Glutamatergic neuron (in vitro differentiated cells): ENCODE measurements around the gene OLFM2. TPM values are rescaled to one million over a fixed set of nuclear protein-coding genes. Genes with fewer than 3 reads are reported as not detected.
"Not testable (repeated sequence)": the region's sequence is repeated elsewhere in the genome, so short reads cannot be mapped to it uniquely, and the experiment has no call there.

Source experiments
- DNase-seq: peaks from one replicate; pipeline ENCODE4 v3.0.0; 2022
- H3K27ac Mint-ChIP-seq: one replicate; pipeline ENCODE4 v1.8.0; 2020; ENCODE audit warnings: mild to moderate bottlenecking, mixed read lengths, inconsistent platforms; ENCODE audit not compliant: unreplicated experiment
- H3K27me3 Mint-ChIP-seq: one replicate; pipeline ENCODE4 v1.8.0; 2020; ENCODE audit warnings: mild to moderate bottlenecking, moderate library complexity, mixed read lengths, inconsistent platforms; ENCODE audit not compliant: unreplicated experiment
- H3K36me3 Mint-ChIP-seq: one replicate; pipeline ENCODE4 v1.8.0; 2020; ENCODE audit warnings: mild to moderate bottlenecking, mixed read lengths, inconsistent platforms; ENCODE audit not compliant: unreplicated experiment
- H3K4me1 Mint-ChIP-seq: one replicate; pipeline ENCODE4 v1.8.0; 2020; ENCODE audit warnings: mild to moderate bottlenecking, low read depth, mixed read lengths, inconsistent platforms; ENCODE audit not compliant: unreplicated experiment
- H3K4me3 Mint-ChIP-seq: one replicate; pipeline ENCODE4 v1.8.0; 2020; ENCODE audit warnings: mild to moderate bottlenecking, mixed read lengths, inconsistent platforms; ENCODE audit not compliant: unreplicated experiment
- H3K9me3 Mint-ChIP-seq: one replicate; pipeline ENCODE4 v1.8.0; 2020; ENCODE audit warnings: mild to moderate bottlenecking, moderate library complexity, mixed read lengths, inconsistent platforms; ENCODE audit not compliant: unreplicated experiment
- CTCF ChIP-seq: fragments of 200-600 bp; sonication (generic); IDR thresholded peaks from one replicate; pipeline ENCODE4 v1.5.0; 2021; ENCODE audit not compliant: partially characterized antibody, unreplicated experiment
- total RNA-seq: library from RNA; stranded (reverse); fragmentation: NEBNext Ultra II Directional; extraction: Animal tissue kit (Norgen Biotek cat#: 25700); gene quantifications from one replicate; pipeline ENCODE4 v1.2.1, GENCODE V29; 2021; ENCODE audit not compliant: unreplicated experiment

The OLFM2 gene
- total RNA-seq, 1 donor from 2014 or later, result 19.5 TPM

GRCh38 chr19:9931629-9932028, 4.7 kb downstream of the OLFM2 start:
- H3K4me3 Mint-ChIP-seq, result no peak overlapping the region

GRCh38 chr19:9923440-9923839, 12.9 kb downstream of the OLFM2 start:
- H3K4me1 Mint-ChIP-seq, result peaks cover 2% of the 10 kb centered on the region
- H3K9me3 Mint-ChIP-seq, result peaks cover 6% of the 10 kb centered on the region
- H3K36me3 Mint-ChIP-seq, result peaks cover 5% of the 10 kb centered on the region
- peaks cover 3% of the 10 kb centered on the region for H3K27me3 Mint-ChIP-seq
- no peak for TF ChIP-seq CTCF
- H3K4me3 Mint-ChIP-seq, result no peak overlapping the region
- no peak for DNase-seq
- H3K27ac Mint-ChIP-seq, result no peak overlapping the region

More at GRCh38 chr19:9931629-9932028, 4.7 kb downstream of the OLFM2 start:
- no peak for DNase-seq
- peaks cover 23% of the 10 kb centered on the region for H3K27me3 Mint-ChIP-seq
- H3K36me3 Mint-ChIP-seq, result no peaks in the 10 kb centered on the region
- H3K27ac Mint-ChIP-seq, result no peak overlapping the region
- peaks cover 9% of the 10 kb centered on the region for H3K4me1 Mint-ChIP-seq
- peaks cover 4% of the 10 kb centered on the region for H3K9me3 Mint-ChIP-seq
- no peak for TF ChIP-seq CTCF

GRCh38 chr19:9922782-9923379, 13.4 kb downstream of the OLFM2 start:
- not testable (repeated sequence) for H3K9me3 Mint-ChIP-seq, H3K36me3 Mint-ChIP-seq, H3K27ac Mint-ChIP-seq, DNase-seq, H3K27me3 Mint-ChIP-seq, H3K4me1 Mint-ChIP-seq, H3K4me3 Mint-ChIP-seq

- DNase-seq, result no peak
- H3K27me3 Mint-ChIP-seq, result peaks cover 4% of the 10 kb centered on the region
- peaks cover 9% of the 10 kb centered on the region for H3K9me3 Mint-ChIP-seq
- H3K4me1 Mint-ChIP-seq, result peaks cover 10% of the 10 kb centered on the region
- H3K4me3 Mint-ChIP-seq, result peak overlapping the region; percentile 28
- H3K27ac Mint-ChIP-seq, result peak overlapping the region; percentile 48
- TF ChIP-seq CTCF, result no peak
- H3K36me3 Mint-ChIP-seq, result peaks cover 4% of the 10 kb centered on the region
These were observed 19.0 kb downstream of the OLFM2 start for GRCh38 chr19:9917321-9917720.

- H3K9me3 Mint-ChIP-seq, result peaks cover 9% of the 10 kb centered on the region
- peak overlapping the region; percentile 30 for H3K4me3 Mint-ChIP-seq
These were observed 19.6 kb downstream of the OLFM2 start for GRCh38 chr19:9916719-9917118.

More at GRCh38 chr19:9916719-9917118, 19.6 kb downstream of the OLFM2 start:
- Mint-ChIP-seq H3K27ac (no peak overlapping the region), H3K4me1 (peaks cover 10% of the 10 kb centered on the region), H3K36me3 (no peaks in the 10 kb centered on the region), H3K27me3 (peaks cover 4% of the 10 kb centered on the region)
- DNase-seq, result no peak
- TF ChIP-seq CTCF, result no peak
